Islet precursor cell (in vitro differentiated cells): ENCODE measurements around the gene GADD45B.
"Not testable (repeated sequence)": the region's sequence is repeated elsewhere in the genome, so short reads cannot be mapped to it uniquely, and the experiment has no call there.

Source experiments
- DNase-seq: peaks from one replicate; pipeline ENCODE4 v3.0.0-alpha.2; 2018

Gene GADD45B

DNA sequence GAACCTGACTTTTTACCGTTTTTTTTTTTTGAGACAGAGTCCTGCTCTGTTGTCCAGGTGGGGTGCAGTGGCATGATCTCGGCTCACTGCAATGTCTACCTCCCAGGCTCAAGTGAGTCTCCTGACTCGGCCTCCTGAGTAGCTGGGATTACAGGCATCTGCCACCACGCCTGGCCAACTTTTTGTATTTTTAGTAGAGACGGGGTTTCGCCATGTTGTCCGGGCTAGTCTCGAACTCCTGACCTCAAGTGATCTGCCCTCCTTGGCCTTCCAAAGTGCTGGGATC lies 6.1 kb upstream of the GADD45B start:
- DNase-seq: not testable (repeated sequence)

DNA sequence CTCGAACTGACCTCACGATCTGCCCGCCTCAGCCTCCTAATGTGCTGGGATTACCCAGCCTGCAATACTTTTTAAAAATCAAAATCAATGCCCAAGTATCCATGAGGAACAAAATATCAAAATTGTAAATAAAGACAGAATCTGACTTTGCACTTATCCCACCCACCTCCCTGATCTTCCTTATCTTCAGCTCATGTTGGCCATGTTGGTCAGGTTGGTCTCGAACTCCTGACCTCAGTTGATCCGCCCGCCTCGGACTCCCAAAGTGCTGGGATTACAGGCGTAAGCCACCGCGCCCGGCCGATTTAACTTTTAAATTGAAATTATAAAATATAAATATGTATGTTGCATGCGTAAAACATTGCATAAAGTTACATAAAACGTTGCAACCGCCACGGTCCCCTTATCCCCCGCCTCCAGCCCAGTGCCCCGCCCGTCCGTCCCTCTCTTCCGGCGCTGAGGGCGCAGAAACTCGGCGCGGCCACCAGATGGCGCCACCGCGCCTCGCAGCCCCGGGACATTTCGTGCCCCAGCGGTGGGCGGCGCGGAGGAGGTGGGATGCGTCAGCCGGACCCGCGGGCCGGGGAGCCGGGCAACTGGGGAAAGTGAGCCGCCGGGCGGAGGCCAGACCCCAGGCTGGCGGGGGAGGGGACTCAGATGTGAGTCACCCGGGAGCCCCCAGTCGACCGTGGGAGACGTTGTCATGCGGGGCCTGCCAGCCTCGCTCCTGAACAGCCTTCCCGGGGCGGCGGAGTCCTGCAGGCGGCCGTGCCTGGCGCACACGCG lies 1.5 kb upstream of the GADD45B start:
- DNase-seq: peak; percentile 98

DNA sequence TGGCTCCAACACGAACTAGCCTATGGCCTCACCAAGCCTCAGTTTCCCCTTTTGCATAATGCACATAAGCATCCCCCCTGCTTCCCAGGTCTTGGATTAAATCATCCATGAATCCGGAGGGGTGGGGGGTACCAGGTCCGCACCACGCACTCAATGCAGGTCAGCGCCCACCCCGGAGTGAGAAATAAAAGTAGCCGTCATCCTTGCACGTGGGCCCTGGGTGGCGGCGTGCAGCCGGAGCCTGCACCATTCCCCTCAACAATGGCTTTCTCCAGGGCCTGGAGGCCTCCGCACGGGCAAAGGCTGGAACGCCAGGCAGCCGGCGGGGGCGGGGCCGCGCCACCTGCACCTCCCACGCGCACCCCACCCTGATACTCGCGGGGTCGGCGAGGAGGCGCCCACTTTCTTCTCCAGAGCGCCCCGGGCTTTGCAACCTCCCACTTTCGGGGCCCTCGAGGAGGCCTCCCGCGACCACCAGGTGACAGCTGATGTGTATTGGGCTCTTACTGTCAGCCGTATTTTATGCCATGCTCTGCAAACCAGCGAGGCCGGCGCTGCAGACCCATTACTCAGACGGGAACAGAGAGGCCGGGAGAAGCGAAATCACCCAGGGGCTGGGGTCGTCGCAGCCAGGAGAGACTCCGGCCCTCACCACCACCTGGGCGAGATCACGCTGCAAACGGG lies 767 bp upstream of the GADD45B start:
- DNase-seq: peak; percentile 78

DNA sequence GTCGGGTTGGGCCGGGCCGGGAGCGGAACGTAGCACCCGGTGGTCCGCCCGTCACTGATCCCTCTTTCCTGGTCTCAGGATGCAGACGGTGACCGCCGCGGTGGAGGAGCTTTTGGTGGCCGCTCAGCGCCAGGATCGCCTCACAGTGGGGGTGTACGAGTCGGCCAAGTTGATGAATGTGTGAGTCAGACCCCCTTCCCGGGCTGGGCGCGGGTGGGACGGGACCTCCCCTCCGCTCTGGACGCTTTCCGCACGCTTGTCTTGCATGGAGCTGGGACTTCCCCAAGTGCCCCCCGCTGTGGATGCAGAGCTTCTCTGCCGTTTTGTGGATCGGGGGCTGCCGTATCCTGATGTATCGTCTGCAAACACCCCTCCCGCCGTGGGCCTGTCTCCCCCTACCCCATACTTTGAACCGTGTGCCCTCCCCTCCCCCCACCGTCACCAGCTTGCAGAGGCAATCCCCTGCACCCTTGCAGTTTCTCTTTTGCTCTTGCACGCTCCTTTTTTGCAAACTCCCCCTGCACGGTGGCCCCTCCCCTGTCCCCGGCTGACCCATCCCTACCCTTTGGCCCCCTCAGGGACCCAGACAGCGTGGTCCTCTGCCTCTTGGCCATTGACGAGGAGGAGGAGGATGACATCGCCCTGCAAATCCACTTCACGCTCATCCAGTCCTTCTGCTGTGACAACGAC lies 669 bp downstream of the GADD45B start:
- DNase-seq: peak; percentile 72

DNA sequence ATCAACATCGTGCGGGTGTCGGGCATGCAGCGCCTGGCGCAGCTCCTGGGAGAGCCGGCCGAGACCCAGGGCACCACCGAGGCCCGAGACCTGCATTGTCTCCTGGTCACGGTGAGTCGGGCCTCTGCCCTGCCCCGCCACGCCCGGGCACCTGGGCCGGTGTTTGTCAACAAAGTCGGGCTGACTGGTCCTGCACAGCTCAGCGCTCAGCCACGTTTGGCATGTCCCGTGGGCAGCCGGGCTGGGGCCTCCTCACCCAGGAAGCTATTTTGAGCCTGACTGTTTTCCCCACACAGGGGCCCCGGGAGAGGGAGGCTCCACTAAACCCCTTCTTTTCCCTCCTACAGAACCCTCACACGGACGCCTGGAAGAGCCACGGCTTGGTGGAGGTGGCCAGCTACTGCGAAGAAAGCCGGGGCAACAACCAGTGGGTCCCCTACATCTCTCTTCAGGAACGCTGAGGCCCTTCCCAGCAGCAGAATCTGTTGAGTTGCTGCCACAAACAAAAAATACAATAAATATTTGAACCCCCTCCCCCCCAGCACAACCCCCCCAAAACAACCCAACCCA lies 1.3 kb downstream of the GADD45B start:
- no peak for DNase-seq

DNA sequence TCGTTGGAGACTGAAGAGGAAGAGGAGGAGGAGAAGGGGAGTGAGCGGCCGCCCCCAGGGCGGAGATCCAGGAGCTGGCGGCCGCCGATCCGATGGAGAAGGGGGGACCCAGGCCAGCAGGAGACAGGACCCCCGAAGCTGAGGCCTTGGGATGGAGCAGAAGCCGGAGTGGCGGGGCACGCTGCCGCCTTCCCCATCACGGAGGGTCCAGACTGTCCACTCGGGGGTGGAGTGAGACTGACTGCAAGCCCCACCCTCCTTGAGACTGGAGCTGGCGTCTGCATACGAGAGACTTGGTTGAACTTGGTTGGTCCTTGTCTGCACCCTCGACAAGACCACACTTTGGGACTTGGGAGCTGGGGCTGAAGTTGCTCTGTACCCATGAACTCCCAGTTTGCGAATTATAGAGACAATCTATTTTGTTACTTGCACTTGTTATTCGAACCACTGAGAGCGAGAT lies 1.8 kb downstream of the GADD45B start:
- DNase-seq: no peak

DNA sequence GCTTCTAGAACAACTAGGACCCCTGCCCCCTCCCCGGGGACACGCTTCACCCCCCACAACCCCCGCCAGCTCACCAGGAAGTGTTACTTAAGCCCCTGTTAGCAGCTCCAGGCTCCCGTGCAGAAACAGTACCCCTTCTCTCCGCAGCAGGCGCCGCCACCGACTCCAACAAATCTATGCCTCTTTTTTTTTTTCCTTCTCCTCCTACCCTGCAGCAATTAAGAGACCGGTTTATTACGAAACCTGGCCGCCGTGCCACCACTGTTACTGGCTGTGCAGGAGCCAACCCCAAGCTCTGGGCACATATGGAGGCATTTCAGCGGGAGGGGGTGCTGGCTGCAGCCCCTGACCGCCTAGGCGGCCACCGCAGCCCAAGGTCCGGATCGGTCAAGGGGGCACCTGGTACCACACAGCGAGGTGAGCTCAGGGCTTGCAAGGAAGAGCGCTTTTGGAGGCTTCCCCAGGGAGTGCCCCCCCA lies 2.4 kb downstream of the GADD45B start:
- DNase-seq: peak; percentile 80

DNA sequence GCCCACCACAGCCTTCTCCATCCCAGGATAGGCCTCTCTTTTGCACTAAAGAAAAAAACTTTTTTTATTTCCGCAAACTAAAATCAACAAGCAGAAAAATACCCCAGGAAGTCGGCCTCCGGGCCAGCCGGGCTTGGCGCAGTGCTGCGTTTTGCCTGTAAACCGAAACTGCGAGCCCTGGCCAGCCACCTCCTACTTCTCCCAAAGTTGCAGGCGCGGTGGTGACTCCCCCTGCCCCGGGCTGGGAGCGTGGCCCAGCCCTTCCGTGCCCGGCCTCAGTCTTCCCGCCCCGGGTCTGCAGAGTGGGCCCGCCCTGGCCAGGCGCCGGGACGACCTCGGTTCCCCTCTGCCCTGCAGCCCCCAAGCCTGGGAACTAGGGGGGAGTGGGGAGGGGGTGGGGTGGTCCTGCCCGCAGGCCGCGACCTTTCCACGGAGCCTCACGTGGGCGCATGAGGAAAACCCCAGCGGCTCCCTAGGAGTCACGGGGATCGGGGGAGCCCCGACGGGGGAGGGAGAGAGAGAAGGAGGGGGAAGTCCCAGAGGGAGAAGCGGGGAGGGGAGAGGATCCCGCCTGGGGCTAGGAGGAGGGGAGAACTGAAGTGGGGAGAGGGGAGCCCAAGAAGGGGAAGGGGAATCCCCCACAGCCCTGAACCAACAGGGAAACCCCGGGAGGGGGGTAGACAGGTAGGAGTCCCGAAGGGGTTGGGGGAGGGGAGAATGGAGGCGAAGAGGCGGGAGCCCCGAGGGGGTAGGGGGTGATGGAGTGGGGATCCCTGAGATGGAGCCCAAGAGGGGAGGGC lies 3.0 kb downstream of the GADD45B start:
- DNase-seq: peak; percentile 91

DNA sequence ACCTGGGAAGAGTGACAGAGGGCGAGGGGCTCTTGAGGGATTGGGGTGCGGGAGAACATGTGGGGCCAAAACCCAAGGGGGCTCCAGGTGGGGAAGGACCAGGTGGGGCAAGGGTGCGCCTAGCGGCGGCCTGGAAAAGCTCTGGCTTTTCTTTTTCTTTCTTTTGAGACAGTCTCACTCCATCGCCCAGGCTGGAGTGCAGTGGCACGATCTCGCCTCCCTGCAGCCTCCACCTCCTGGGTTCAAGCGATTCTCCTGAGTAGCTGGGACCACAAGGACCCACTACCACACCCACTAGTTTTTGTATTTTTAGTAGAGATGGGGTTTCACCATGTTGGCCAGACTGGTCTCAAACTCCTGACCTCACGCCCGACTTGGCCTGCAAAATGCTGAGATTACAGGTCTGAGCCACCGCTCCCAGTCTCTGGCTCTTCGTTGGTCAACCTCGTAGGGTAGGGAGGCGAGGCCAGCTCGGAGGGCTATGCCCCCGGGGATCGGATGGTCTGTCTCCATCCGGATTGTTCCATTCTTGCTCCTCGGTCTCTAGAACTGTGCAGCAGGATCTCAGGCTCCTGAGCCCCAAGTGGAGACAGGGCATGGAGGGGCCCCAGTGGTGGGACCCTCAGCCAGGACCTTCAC lies 3.7 kb downstream of the GADD45B start:
- DNase-seq: peak; percentile 67

DNA sequence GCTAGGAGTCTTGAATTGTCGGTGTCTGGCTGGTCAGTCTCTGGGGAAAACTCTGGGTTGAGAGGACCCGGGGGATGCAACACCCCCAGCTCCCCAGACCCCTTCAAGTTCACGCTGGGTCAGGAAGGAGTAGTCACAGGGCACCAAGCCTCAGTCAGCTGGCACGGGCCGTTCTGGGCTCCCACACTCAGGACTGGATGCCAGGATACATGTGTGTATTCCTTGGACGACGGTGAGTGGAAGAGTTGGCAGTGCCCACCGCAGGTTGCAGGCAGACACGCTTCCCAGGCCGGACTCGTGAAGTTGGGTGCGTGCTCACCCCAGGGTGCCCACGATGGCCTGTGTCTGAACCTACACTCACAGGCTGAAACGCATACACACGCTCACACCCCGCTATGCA lies 5.5 kb downstream of the GADD45B start:
- DNase-seq: no peak

DNA sequence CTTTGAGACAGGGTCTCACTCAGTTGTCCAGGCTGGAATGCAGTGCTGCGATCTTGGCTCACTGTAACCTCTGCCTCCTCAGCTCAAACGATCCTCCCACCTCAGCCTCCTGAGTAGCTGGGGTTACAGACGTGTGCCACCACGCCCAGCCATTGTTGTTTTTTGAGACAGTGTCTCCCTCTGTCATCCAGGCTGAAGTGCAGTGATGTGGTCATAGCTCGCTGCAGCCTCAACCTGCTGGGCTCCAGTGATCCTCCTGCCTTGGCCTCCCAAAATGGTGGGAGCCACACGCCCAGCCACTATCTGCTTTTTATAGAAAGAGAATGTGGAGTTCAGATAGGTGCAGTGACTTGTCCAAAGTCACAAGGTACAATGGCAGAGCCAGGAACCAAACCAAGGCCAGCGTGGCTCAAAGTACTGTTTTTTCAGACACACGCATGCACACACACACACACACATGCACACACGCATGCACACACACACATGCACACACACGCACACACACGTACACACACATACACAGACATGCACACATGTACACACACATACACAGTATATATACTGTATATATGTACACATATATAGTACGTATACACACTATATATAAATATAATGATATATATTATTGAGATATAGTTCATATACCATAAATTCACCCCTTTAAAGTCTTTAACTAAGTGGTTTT lies 6.6 kb downstream of the GADD45B start:
- DNase-seq: no peak

DNA sequence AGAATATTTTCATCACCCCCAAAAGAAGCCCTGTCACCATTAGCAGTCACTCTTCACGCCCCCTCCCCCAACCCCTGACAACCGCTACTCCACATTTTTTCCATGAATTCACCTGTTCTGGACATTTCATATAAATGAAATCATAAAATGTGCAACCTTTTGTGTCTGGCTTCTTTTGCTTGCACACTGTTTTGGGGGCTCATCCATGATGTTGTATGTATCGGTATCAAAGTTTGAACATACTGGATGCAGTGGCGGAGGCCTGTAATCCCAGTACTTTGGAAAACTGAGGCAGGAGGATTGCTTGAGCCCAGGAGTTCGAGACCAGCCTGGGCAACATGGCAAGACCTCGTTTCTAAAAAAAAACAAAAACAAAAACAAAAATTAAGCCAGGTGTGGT lies 7.2 kb downstream of the GADD45B start:
- no peak for DNase-seq

DNA sequence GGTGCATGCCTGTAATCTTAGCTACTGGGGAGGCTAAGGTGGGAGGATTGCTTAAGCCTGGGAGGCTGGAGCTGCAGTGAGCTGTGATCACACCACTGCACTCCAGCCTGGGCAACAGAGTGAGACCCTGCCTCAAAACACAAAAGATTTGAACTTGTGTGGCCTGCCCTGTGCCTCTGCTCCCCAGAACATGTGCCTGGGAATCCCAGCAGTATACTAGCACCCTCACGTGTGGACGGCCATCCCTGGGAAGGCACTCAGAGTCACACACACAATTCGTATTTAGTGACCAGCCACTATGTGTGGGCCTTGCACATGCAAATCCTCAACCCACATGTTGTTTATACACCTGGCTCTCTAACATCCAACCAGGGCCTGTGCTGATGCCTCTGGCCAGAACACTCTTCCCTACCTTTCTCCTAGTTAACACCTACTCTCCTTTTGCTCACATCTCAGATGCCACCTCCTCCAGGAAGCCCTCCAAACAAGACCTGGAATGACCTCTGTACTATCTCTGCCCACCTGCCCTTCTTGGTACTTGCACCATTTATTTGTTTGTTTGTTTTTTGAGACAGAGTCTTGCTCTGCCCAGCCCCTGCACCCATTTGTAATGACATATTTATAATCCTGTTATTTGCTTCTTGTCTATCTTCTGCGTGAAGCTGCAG lies 7.7 kb downstream of the GADD45B start:
- no peak for DNase-seq

DNA sequence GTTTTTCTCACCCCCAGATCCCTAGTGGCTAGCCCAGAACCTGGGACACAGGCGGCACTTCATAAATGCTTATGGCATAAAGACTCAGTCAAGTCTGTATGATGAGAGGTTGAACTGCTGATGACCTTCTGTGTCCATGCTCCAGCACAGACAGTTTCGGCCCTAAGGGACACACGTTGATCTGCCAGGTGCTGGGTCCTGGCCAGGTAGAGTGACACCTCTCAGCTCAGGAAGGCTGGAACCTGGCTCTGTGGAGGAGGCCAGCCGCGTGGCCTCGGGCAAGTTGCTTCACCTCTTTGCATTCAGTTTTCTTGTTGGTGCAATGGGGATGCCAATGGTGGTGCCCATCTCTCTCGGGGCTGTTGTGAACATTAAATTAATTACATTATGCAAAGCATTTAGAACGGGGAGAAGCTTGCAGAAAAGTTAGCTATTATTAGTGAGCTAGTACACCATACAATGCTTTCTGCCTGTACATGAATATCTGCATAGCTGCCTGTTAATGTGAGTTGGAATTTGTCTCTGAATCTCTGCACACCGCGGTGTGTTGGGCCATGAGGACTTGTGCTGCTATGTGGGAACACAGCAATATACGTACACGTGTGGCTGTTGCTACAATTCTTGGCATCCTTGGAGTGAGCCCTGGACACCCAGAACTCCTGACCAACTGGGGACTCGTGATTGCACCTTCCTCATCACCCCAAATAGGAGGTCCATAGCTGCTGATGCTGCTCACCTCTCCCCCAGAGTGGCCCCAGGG lies 8.4 kb downstream of the GADD45B start:
- no peak for DNase-seq

DNA sequence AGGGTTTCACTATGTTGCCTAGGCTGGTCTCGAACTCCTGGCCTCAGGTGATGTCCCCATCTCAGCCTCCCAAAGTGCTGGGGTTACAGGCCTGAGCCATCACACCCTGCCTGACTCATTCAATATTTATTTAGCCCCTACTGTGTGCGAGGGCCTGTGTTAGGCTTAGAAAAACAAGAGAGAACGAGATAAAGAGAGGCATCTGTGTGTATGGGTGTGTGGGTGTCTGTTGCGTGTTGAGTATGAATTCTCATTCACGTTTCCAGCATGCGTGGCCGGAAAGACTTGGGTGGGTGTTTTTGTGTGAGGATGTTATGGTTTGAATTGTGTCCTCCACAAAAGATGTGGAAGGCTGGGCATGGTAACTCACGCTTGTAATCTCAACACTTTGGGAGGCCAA lies 9.5 kb downstream of the GADD45B start:
- DNase-seq: no peak

DNA sequence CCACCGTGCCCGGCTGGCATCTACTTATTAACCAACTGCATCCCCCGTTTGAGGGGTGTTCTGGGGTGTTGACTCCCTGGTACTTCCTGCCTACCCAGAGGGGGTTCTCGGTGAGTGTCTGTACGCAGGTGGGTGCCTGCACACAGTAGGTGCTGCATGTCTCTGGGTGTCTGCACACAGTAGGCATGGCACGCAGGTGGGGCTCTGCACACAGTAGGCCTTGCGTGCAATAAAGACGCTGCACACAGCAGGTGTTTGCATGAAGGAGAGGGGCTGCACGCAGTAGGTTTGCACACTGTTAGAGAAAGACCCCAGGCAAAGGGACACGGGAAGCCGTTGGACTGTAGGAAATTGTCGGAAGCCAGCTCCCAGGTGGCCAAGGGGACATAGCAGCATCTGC lies 11.2 kb downstream of the GADD45B start:
- DNase-seq: no peak

DNA sequence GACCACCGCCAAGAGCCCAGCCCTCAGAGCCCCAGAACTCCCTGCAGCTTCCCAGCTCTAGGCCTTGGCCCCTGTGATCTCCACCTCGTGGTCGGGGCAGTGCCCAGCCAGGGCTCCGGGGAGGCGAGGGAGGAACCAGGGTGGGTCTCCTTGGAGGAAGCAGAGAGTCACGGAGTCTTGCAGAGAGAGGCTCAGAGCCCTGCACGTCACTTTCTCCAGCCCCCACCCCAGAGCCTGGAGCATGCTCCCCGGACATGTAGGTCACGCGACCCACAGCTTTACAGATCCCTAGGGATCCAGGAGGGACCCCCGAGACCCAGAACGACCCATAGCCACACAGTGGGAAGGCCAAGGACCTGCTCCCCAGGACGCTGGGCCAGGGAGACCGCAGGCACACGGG lies 11.9 kb downstream of the GADD45B start:
- DNase-seq: no peak

DNA sequence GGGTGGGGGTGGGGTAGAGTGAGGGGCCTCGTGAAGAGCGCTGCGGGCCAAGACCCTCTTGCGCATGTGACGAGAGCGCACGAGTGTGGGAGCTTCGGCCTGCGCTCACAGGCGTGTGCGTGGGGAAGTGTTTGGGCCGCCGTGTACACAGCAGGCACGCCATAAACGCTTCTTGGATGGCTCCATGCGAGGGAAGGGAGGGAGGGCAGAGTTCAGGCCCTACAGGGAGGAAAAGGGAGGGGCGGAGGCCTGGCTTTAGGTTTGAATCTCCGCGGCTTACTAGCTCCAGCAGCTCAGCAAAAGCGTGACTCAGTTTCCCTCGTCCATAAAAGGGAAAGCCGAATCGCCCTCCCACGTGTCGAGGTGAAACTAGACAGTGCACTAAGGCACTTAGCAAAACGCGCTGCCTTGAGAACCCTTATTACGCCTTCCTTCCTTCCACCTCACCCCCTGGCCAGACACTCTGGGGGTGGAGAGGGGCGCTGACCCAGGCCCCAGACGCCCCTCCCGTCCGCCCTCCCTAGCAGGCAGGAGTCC lies 12.5 kb downstream of the GADD45B start:
- no peak for DNase-seq

DNA sequence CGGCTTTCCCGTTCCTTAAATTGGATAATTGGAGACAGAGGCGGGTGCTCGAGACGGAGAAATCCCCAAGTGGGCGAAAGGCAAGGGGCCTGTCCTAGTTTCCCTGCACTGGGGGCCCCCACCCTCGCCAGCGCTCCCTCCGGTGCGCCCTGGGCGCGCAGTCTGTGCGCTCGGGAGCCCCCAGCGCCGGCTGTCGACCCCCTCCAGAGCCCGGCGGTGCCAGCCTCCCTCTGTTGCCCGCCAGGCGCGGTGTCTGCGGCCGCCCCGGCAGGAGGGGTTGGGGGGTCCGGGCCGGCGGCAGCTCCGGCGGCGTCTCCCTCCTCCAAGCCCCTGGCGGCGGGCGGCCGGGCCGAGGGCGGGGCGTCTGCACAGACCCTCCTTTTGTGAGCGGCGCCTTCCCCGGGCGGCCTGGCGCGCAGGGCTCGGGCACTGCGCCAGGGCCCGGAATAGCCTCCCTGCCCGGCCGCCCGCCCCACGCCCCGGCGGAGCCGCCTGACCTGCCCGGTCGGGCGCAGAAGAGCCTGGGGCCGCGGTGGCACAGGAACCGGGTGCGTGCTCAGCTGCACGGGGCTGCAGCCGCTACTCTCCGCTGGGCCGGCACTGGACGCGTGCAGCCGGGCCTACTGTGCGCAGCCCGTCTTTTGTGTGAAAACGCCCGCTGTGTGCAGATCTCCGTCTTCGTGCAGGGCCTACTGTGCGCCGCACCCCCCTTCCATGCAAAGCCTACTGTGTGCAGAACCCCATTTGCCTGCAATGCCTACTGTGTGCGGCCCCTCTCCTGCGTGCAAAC lies 13.2 kb downstream of the GADD45B start:
- peak; percentile 88 for DNase-seq
